Measurements from ENCODE around the gene SPTAN1.
"Not testable (repeated sequence)": the region's sequence is repeated elsewhere in the genome, so short reads cannot be mapped to it uniquely, and the experiment has no call there.

Gene SPTAN1

DNA sequence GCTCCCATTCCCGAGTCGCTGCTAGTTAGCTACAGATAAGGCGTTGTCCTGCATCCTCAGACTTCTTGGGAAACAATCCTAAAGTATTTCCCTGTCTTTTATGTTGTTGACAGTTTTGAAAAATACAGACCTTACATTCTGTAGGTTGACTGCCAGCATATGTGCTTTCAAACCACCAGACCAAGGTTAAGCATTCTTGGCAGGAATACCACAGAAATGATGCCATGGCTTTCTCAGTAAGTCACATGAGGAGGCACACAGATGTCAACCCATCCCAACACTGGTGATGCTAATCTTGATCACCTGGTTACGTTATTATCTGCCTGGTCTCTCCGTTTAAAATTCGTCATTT is 47.0 kb upstream of the SPTAN1 start:
- no peaks in the 10 kb centered on the region for H3K9me3 ChIP-seq (replicated peaks in 1 of 2; ENCODE audit: control insufficient read depth in 2 of 2, insufficient read depth in 1 of 2, low read depth in 1 of 2, low read length in 2 of 2)
- H3K18ac ChIP-seq (ENCODE audit: low read length) = no peak overlapping the region
- no peak overlapping the region for H3K9ac ChIP-seq (ENCODE audit: low read depth, low read length, poor library complexity)
- H2BK15ac ChIP-seq (ENCODE audit: low read length) = no peak overlapping the region
- H3K14ac ChIP-seq (ENCODE audit: low read length) = no peak overlapping the region
- H3K36me3 ChIP-seq (replicated peaks in 1 of 2; ENCODE audit: control insufficient read depth in 2 of 2, insufficient read depth in 2 of 2, low read length in 2 of 2) = peaks cover 7 to 50% of the 10 kb centered on the region in 2 donors
- H2BK12ac ChIP-seq (ENCODE audit: low read length) = no peak overlapping the region
- peak overlapping the region; percentile 87 to 93 for H3K4me3 ChIP-seq (ENCODE audit: low read length in 2 of 2)
- H3K4me1 ChIP-seq (ENCODE audit: control insufficient read depth in 2 of 2, insufficient read depth in 1 of 2, low read depth in 1 of 2, low read length in 2 of 2) = peaks cover 4% of the 10 kb centered on the region in 2 donors
- no peak overlapping the region for H3K23ac ChIP-seq (ENCODE audit: low read depth, low read length, poor library complexity)
- H3K27ac ChIP-seq (replicated peaks; ENCODE audit: low read length) = no peak overlapping the region
- no peak overlapping the region for H4K91ac ChIP-seq (ENCODE audit: low read depth, low read length, poor library complexity)
- WGBS, 2 donors (ENCODE audit: extremely low coverage in 2 of 2, insufficient read length in 2 of 2, insufficient replicate concordance in 1 of 2) = no CpG with 5 or more reads among the region's 6 CpGs
- no peak overlapping the region for H2AK5ac ChIP-seq (ENCODE audit: low read depth, low read length)
- no peak overlapping the region for H3K4ac ChIP-seq (ENCODE audit: low read length)
- DNase-seq (ENCODE audit: low spot score) = no peak
- H2AFZ ChIP-seq (ENCODE audit: low read length) = peak overlapping the region; percentile 93
- peaks cover 3% of the 10 kb centered on the region for H3K79me1 ChIP-seq (ENCODE audit: low read depth, low read length)
- no peak overlapping the region for H2BK120ac ChIP-seq (ENCODE audit: low read depth, low read length)
- H3K27me3 ChIP-seq (ENCODE audit: control insufficient read depth in 3 of 3, insufficient read depth in 3 of 3, low read depth in 1 of 3, low read length in 3 of 3) = no peaks in the 10 kb centered on the region
- peak overlapping the region; percentile 74 for H3K4me2 ChIP-seq (ENCODE audit: insufficient read depth, low read length, poor library complexity, severe bottlenecking)
- H4K8ac ChIP-seq (ENCODE audit: low read depth, low read length) = no peak overlapping the region
- no peak overlapping the region for H2BK5ac ChIP-seq (ENCODE audit: low read length)

- H4K91ac ChIP-seq (ENCODE audit: low read depth, low read length, poor library complexity); H3K27me3 ChIP-seq (ENCODE audit: control insufficient read depth in 3 of 3, insufficient read depth in 3 of 3, low read depth in 1 of 3, low read length in 3 of 3); H3K14ac ChIP-seq (ENCODE audit: low read length); H2BK12ac ChIP-seq (ENCODE audit: low read length); H3K18ac ChIP-seq (ENCODE audit: low read length); H3K9ac ChIP-seq (ENCODE audit: low read depth, low read length, poor library complexity); H2BK5ac ChIP-seq (ENCODE audit: low read length); H3K4me1 ChIP-seq (ENCODE audit: control insufficient read depth in 2 of 2, insufficient read depth in 1 of 2, low read depth in 1 of 2, low read length in 2 of 2); H4K8ac ChIP-seq (ENCODE audit: low read depth, low read length); H2BK120ac ChIP-seq (ENCODE audit: low read depth, low read length); DNase-seq (ENCODE audit: low spot score); H3K27ac ChIP-seq (replicated peaks; ENCODE audit: low read length); H2BK15ac ChIP-seq (ENCODE audit: low read length); H3K23ac ChIP-seq (ENCODE audit: low read depth, low read length, poor library complexity); H2AFZ ChIP-seq (ENCODE audit: low read length); H3K4ac ChIP-seq (ENCODE audit: low read length); H3K79me1 ChIP-seq (ENCODE audit: low read depth, low read length); H3K9me3 ChIP-seq (replicated peaks in 1 of 2; ENCODE audit: control insufficient read depth in 2 of 2, insufficient read depth in 1 of 2, low read depth in 1 of 2, low read length in 2 of 2); H3K4me2 ChIP-seq (ENCODE audit: insufficient read depth, low read length, poor library complexity, severe bottlenecking); H2AK5ac ChIP-seq (ENCODE audit: low read depth, low read length): not testable (repeated sequence)
- H3K36me3 ChIP-seq (replicated peaks in 1 of 2; ENCODE audit: control insufficient read depth in 2 of 2, insufficient read depth in 2 of 2, low read length in 2 of 2) = peaks cover 7 to 50% of the 10 kb centered on the region in 2 donors
- peak overlapping the region in 1 of 2 donors; percentile 87 for H3K4me3 ChIP-seq (ENCODE audit: low read length in 2 of 2)
- no CpG with 5 or more reads among the region's 12 CpGs for WGBS, 2 donors (ENCODE audit: extremely low coverage in 2 of 2, insufficient read length in 2 of 2, insufficient replicate concordance in 1 of 2)
Measured at GRCh38 chr9:128505906-128506305, 46.5 kb upstream of the SPTAN1 start.

DNA sequence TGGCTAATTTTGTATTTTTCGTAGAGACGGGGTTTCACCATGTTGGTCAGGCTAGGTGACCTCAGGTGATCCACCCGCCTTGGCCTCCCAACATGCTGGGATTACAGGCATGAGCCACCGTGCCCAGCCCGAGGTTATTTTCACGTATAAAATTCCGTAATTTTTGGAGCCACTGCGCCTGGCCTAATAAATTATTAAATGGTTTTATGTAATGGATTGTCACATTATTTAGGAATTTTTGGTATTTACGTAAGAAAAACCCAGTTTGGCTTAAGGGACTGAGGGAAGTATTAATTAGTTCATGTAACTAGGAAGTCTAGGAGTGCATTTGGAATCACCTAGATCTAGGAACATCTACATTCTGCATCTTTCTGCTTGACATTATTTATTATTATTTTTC is 39.6 kb upstream of the SPTAN1 start:
- no peak overlapping the region for H4K91ac ChIP-seq (ENCODE audit: low read depth, low read length, poor library complexity)
- H2AFZ ChIP-seq (ENCODE audit: low read length) = no peak overlapping the region
- peaks cover 8 to 86% of the 10 kb centered on the region in 2 donors for H3K36me3 ChIP-seq (replicated peaks in 1 of 2; ENCODE audit: control insufficient read depth in 2 of 2, insufficient read depth in 2 of 2, low read length in 2 of 2)
- no peak overlapping the region for H3K4me3 ChIP-seq (ENCODE audit: low read length in 2 of 2)
- no peak overlapping the region for H3K27ac ChIP-seq (replicated peaks; ENCODE audit: low read length)
- no peak overlapping the region for H3K18ac ChIP-seq (ENCODE audit: low read length)
- no peak overlapping the region for H3K9ac ChIP-seq (ENCODE audit: low read depth, low read length, poor library complexity)
- no peak for DNase-seq (ENCODE audit: low spot score)
- no peak overlapping the region for H2BK12ac ChIP-seq (ENCODE audit: low read length)
- H2BK5ac ChIP-seq (ENCODE audit: low read length) = no peak overlapping the region
- no peaks in the 10 kb centered on the region for H3K79me1 ChIP-seq (ENCODE audit: low read depth, low read length)
- H2AK5ac ChIP-seq (ENCODE audit: low read depth, low read length) = no peak overlapping the region
- no peak overlapping the region for H3K4ac ChIP-seq (ENCODE audit: low read length)
- no peaks in the 10 kb centered on the region for H3K27me3 ChIP-seq (ENCODE audit: control insufficient read depth in 3 of 3, insufficient read depth in 3 of 3, low read depth in 1 of 3, low read length in 3 of 3)
- H3K9me3 ChIP-seq (replicated peaks in 1 of 2; ENCODE audit: control insufficient read depth in 2 of 2, insufficient read depth in 1 of 2, low read depth in 1 of 2, low read length in 2 of 2) = no peaks in the 10 kb centered on the region
- no peak overlapping the region for H2BK15ac ChIP-seq (ENCODE audit: low read length)
- H3K14ac ChIP-seq (ENCODE audit: low read length) = no peak overlapping the region
- H3K23ac ChIP-seq (ENCODE audit: low read depth, low read length, poor library complexity) = no peak overlapping the region
- no peak overlapping the region for H2BK120ac ChIP-seq (ENCODE audit: low read depth, low read length)
- WGBS, 2 donors (ENCODE audit: extremely low coverage in 2 of 2, insufficient read length in 2 of 2, insufficient replicate concordance in 1 of 2) = no CpG with 5 or more reads among the region's 9 CpGs
- no peak overlapping the region for H3K4me2 ChIP-seq (ENCODE audit: insufficient read depth, low read length, poor library complexity, severe bottlenecking)
- H4K8ac ChIP-seq (ENCODE audit: low read depth, low read length) = no peak overlapping the region
- no peaks in the 10 kb centered on the region for H3K4me1 ChIP-seq (ENCODE audit: control insufficient read depth in 2 of 2, insufficient read depth in 1 of 2, low read depth in 1 of 2, low read length in 2 of 2)

DNA sequence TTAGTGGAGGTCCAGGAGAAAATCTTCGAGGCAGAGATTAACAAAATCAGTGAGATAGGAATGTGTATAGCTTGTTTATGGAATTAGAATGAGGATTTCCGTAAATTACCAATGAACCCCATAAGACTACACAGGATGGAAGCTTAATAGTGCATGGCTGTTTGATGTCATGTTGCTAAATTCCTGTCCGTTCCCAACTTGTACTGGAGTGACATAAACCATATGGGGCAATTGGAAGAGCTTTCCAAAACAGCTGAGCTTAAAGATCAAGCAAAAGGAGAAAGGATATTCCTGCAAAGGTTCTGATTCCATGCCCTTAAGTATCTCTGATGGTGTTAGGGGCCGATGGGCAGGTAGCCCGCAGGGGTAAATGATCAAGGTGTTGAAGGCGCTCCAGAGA is 30.4 kb upstream of the SPTAN1 start:
- H3K4me2 ChIP-seq (ENCODE audit: insufficient read depth, low read length, poor library complexity, severe bottlenecking) = no peak overlapping the region
- H3K27me3 ChIP-seq (ENCODE audit: control insufficient read depth in 3 of 3, insufficient read depth in 3 of 3, low read depth in 1 of 3, low read length in 3 of 3) = no peaks in the 10 kb centered on the region
- WGBS, 2 donors (ENCODE audit: extremely low coverage in 2 of 2, insufficient read length in 2 of 2, insufficient replicate concordance in 1 of 2) = no CpG with 5 or more reads among the region's 6 CpGs
- no peak overlapping the region for H2AFZ ChIP-seq (ENCODE audit: low read length)
- H2BK15ac ChIP-seq (ENCODE audit: low read length) = no peak overlapping the region
- H3K18ac ChIP-seq (ENCODE audit: low read length) = no peak overlapping the region
- H3K27ac ChIP-seq (replicated peaks; ENCODE audit: low read length) = no peak overlapping the region
- no peaks in the 10 kb centered on the region for H3K79me1 ChIP-seq (ENCODE audit: low read depth, low read length)
- no peak overlapping the region for H2BK12ac ChIP-seq (ENCODE audit: low read length)
- H3K4ac ChIP-seq (ENCODE audit: low read length) = no peak overlapping the region
- no peak overlapping the region for H4K8ac ChIP-seq (ENCODE audit: low read depth, low read length)
- H4K91ac ChIP-seq (ENCODE audit: low read depth, low read length, poor library complexity) = no peak overlapping the region
- no peak overlapping the region for H3K14ac ChIP-seq (ENCODE audit: low read length)
- no peak overlapping the region for H2BK5ac ChIP-seq (ENCODE audit: low read length)
- H2AK5ac ChIP-seq (ENCODE audit: low read depth, low read length) = no peak overlapping the region
- no peak overlapping the region for H3K9ac ChIP-seq (ENCODE audit: low read depth, low read length, poor library complexity)
- peaks cover 7 to 69% of the 10 kb centered on the region in 2 donors for H3K36me3 ChIP-seq (replicated peaks in 1 of 2; ENCODE audit: control insufficient read depth in 2 of 2, insufficient read depth in 2 of 2, low read length in 2 of 2)
- H3K23ac ChIP-seq (ENCODE audit: low read depth, low read length, poor library complexity) = no peak overlapping the region
- no peak for DNase-seq (ENCODE audit: low spot score)
- peaks cover 0 to 2% of the 10 kb centered on the region in 2 donors for H3K4me1 ChIP-seq (ENCODE audit: control insufficient read depth in 2 of 2, insufficient read depth in 1 of 2, low read depth in 1 of 2, low read length in 2 of 2)
- no peaks in the 10 kb centered on the region for H3K9me3 ChIP-seq (replicated peaks in 1 of 2; ENCODE audit: control insufficient read depth in 2 of 2, insufficient read depth in 1 of 2, low read depth in 1 of 2, low read length in 2 of 2)
- H2BK120ac ChIP-seq (ENCODE audit: low read depth, low read length) = no peak overlapping the region
- no peak overlapping the region for H3K4me3 ChIP-seq (ENCODE audit: low read length in 2 of 2)
